Activated CD4-positive, alpha-beta T cell treated with anti-CD3 and anti-CD28 coated beads, Interleukin-10, Interleukin-2, amounts not matched to agents 100 ng/mL and 50 ng/mL, durations not matched to agents 16 hours and 8 hours (primary cell): ENCODE data around the gene TNFRSF9.

Experiments
- DNase-seq: peaks from one replicate; pipeline ENCODE4 v3.0.0-alpha.2; 2020

Gene TNFRSF9

GRCh38 chr1:7869136-7869920 lies 71.3 kb downstream of the TNFRSF9 start:
- no peak for DNase-seq

GRCh38 chr1:7868070-7868780 lies 72.4 kb downstream of the TNFRSF9 start:
- no peak for DNase-seq

GRCh38 chr1:7865978-7866377 lies 74.7 kb downstream of the TNFRSF9 start:
- no peak for DNase-seq
